Neuronal stem cell (in vitro differentiated cells): ENCODE measurements around the gene MRPL37.
A peak's percentile ranks its signal among the peaks of the same experiment; 100 is the strongest.

Source experiments
- DNase-seq: peaks from one replicate; pipeline ENCODE4 v3.0.0-alpha.2; 2013; ENCODE audit warnings: low spot score
- H2AFZ ChIP-seq: one replicate; pipeline ENCODE4 v1.6.1; 2013; ENCODE audit warnings: mild to moderate bottlenecking, low read length, inconsistent platforms
- H2AK5ac ChIP-seq: 2 replicates; pipeline ENCODE4 v1.6.1; 2013; ENCODE audit warnings: low read depth, mild to moderate bottlenecking, inconsistent platforms, low read length, moderate library complexity, mixed read lengths
- H2BK120ac ChIP-seq: 2 replicates; pipeline ENCODE4 v1.6.1; 2013; ENCODE audit warnings: low read depth, mild to moderate bottlenecking, inconsistent platforms, low read length, moderate library complexity, mixed read lengths
- H2BK12ac ChIP-seq: one replicate; pipeline ENCODE4 v1.6.1; 2013; ENCODE audit warnings: low read length, inconsistent platforms
- H2BK15ac ChIP-seq: 2 replicates; pipeline ENCODE4 v1.6.1; 2013; ENCODE audit warnings: mild to moderate bottlenecking, low read length, inconsistent platforms, mixed read lengths
- H2BK5ac ChIP-seq: one replicate; pipeline ENCODE4 v1.6.1; 2013; ENCODE audit warnings: inconsistent platforms, mild to moderate bottlenecking, low read length, moderate library complexity
- H3K14ac ChIP-seq: one replicate; pipeline ENCODE4 v1.6.1; 2013; ENCODE audit warnings: low read length, inconsistent platforms
- H3K18ac ChIP-seq: 2 replicates; pipeline ENCODE4 v1.6.1; 2013; ENCODE audit warnings: low read length, inconsistent platforms
- H3K23ac ChIP-seq: 2 replicates; pipeline ENCODE4 v1.6.1; 2013; ENCODE audit warnings: low read depth, mild to moderate bottlenecking, mixed read lengths, low read length, inconsistent platforms; ENCODE audit not compliant: poor library complexity
- H3K27ac ChIP-seq: replicated peaks from 3 replicates; pipeline ENCODE4 v1.5.1; 2013; ENCODE audit warnings: low read length, inconsistent platforms
- H3K27me3 ChIP-seq, 3 experiments: 2 replicates each; pipeline ENCODE4 v1.6.1; 2013; ENCODE audit warnings: low read length in 3 of 3, mild to moderate bottlenecking in 2 of 3, inconsistent platforms in 1 of 3, low read depth in 1 of 3, mixed read lengths in 1 of 3, moderate library complexity in 1 of 3; ENCODE audit not compliant: control insufficient read depth in 3 of 3, insufficient read depth in 3 of 3
- H3K36me3 ChIP-seq, 2 donors: replicated peaks in 1 of 2; 2 replicates each; pipeline ENCODE4 v1.6.1; 2013; ENCODE audit warnings: low read length in 2 of 2; ENCODE audit not compliant: control insufficient read depth in 2 of 2, insufficient read depth in 2 of 2
- H3K4ac ChIP-seq: 2 replicates; pipeline ENCODE4 v1.6.1; 2013; ENCODE audit warnings: inconsistent platforms, mild to moderate bottlenecking, low read length, moderate library complexity
- H3K4me1 ChIP-seq, 2 donors: 1 replicate in 1 of 2; 2 replicates in 1 of 2; pipeline ENCODE4 v1.6.1; 2013; ENCODE audit warnings: low read length in 2 of 2, low read depth in 1 of 2; ENCODE audit not compliant: control insufficient read depth in 2 of 2, insufficient read depth in 1 of 2
- H3K4me2 ChIP-seq: one replicate; pipeline ENCODE4 v1.6.1; 2013; ENCODE audit warnings: mild to moderate bottlenecking, low read length, inconsistent platforms; ENCODE audit not compliant: insufficient read depth, poor library complexity, severe bottlenecking
- H3K4me3 ChIP-seq, 2 donors: 2 replicates each; pipeline ENCODE4 v1.5.1; 2013; ENCODE audit warnings: low read length in 2 of 2, mild to moderate bottlenecking in 2 of 2, inconsistent platforms in 1 of 2, moderate library complexity in 1 of 2
- H3K79me1 ChIP-seq: one replicate; pipeline ENCODE4 v1.6.1; 2013; ENCODE audit warnings: low read depth, mild to moderate bottlenecking, inconsistent platforms, low read length, moderate library complexity
- H3K9ac ChIP-seq: one replicate; pipeline ENCODE4 v1.6.1; 2013; ENCODE audit warnings: mild to moderate bottlenecking, low read depth, low read length, inconsistent platforms; ENCODE audit not compliant: poor library complexity
- H3K9me3 ChIP-seq, 2 donors: replicated peaks in 1 of 2; 2 replicates each; pipeline versions ENCODE3 to v1.6.1; 2013; ENCODE audit warnings: low read length in 2 of 2, mild to moderate bottlenecking in 2 of 2, inconsistent platforms in 1 of 2, low read depth in 1 of 2, mixed read lengths in 1 of 2, moderate library complexity in 1 of 2; ENCODE audit not compliant: control insufficient read depth in 2 of 2, insufficient read depth in 1 of 2
- H4K8ac ChIP-seq: one replicate; pipeline ENCODE4 v1.6.1; 2013; ENCODE audit warnings: low read depth, mild to moderate bottlenecking, inconsistent platforms, low read length, moderate library complexity
- H4K91ac ChIP-seq: one replicate; pipeline ENCODE4 v1.6.1; 2013; ENCODE audit warnings: low read length, low read depth, mild to moderate bottlenecking, inconsistent platforms; ENCODE audit not compliant: poor library complexity
- WGBS, 2 donors: extraction: QIAGEN DNeasy Blood & Tissue Kit; methylation state at CpG; one replicate each; pipeline ENCODE4 v1.1.7; 2013; ENCODE audit warnings: missing lambda C conversion rate in 2 of 2, mixed read lengths in 1 of 2; ENCODE audit not compliant: insufficient read length in 2 of 2, insufficient replicate concordance in 1 of 2; ENCODE audit errors: extremely low coverage in 2 of 2; 5-methylcytosine and 5-hydroxymethylcytosine counted together

The MRPL37 gene

DNA sequence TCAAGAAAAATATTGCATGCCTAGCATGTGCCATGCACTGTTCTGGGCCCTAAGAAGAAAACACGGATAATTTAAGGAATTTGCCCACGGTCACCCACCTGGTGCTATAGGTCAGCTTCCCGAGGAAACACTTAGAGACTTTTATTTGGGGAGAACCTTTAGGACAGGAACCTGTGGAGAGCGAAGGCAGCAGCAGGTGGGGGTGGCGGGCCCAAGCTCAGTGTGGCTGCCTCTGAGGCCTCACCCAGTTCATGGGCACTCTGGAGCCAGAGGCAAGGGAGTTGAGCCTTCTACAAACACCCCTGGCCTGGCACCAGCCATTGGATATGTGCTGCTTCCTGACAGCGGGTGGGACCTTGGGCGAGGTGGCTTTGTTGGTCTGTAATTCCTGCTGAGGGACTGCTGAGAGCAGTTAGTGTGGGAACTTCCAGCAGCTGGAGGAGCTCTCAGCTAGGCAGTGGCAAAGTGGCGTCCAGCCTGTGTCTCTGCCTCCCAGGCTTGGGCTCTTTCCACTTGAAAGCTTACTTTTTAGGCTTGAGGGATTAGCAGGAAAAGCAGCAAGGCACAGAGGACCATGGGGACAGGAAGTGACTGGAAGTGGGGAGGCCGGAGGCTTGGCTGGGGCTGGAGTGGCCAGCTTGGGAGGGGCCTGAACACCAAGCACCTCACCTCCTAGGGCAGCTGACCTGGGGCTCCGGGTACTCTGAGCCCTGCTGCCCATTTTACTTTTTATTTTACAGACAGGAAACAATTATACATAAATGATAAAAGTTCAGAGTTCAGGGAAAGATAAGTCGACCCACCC is 19.1 kb downstream of the MRPL37 start:
- Histone ChIP-seq H2BK12ac (no peak overlapping the region), H4K8ac (no peak overlapping the region), H4K91ac (no peak overlapping the region), H3K9ac (no peak overlapping the region), H3K18ac (no peak overlapping the region), H2AFZ (no peak overlapping the region), H2BK5ac (no peak overlapping the region), H3K27me3 (no peaks in the 10 kb centered on the region), H2AK5ac (no peak overlapping the region), H3K4ac (no peak overlapping the region), H3K79me1 (no peaks in the 10 kb centered on the region), H3K14ac (no peak overlapping the region), H3K23ac (no peak overlapping the region), H3K27ac (no peak overlapping the region), H3K4me3 (no peak overlapping the region), H2BK120ac (no peak overlapping the region), H3K36me3 (peaks cover 40 to 82% of the 10 kb centered on the region in 2 donors), H3K9me3 (no peaks in the 10 kb centered on the region), H3K4me1 (no peaks in the 10 kb centered on the region), H2BK15ac (no peak overlapping the region), H3K4me2 (no peak overlapping the region)
- DNase-seq: no peak
- WGBS, 2 donors: no CpG with 5 or more reads among the region's 11 CpGs

DNA sequence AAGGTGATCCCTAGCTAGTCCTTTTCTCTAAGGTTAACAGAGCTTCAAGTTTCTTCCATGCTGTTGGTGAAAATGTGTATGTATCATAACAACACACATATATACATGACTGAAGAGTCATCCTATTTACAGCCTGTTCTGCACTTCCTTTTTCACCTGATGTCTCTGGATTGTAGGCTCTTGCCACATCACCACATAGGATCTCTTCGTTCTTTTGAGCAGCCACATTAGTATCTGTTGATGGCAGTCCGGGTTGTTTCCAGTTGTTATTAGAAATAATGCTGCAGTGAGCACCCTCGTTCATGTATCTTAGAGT is 19.7 kb downstream of the MRPL37 start:
- Histone ChIP-seq H3K79me1 (no peaks in the 10 kb centered on the region), H3K4me3 (no peak overlapping the region), H3K27me3 (no peaks in the 10 kb centered on the region), H2BK12ac (no peak overlapping the region), H3K14ac (no peak overlapping the region), H3K18ac (no peak overlapping the region), H2BK5ac (no peak overlapping the region), H3K9ac (no peak overlapping the region), H3K9me3 (no peaks in the 10 kb centered on the region), H3K27ac (no peak overlapping the region), H3K36me3 (peaks cover 36 to 81% of the 10 kb centered on the region in 2 donors), H2AFZ (no peak overlapping the region), H2AK5ac (no peak overlapping the region), H4K8ac (no peak overlapping the region), H3K23ac (no peak overlapping the region), H4K91ac (no peak overlapping the region), H2BK15ac (no peak overlapping the region), H2BK120ac (no peak overlapping the region), H3K4ac (no peak overlapping the region), H3K4me1 (no peaks in the 10 kb centered on the region), H3K4me2 (no peak overlapping the region)
- WGBS, 2 donors: no CpG with 5 or more reads among the region's 3 CpGs
- no peak for DNase-seq

DNA sequence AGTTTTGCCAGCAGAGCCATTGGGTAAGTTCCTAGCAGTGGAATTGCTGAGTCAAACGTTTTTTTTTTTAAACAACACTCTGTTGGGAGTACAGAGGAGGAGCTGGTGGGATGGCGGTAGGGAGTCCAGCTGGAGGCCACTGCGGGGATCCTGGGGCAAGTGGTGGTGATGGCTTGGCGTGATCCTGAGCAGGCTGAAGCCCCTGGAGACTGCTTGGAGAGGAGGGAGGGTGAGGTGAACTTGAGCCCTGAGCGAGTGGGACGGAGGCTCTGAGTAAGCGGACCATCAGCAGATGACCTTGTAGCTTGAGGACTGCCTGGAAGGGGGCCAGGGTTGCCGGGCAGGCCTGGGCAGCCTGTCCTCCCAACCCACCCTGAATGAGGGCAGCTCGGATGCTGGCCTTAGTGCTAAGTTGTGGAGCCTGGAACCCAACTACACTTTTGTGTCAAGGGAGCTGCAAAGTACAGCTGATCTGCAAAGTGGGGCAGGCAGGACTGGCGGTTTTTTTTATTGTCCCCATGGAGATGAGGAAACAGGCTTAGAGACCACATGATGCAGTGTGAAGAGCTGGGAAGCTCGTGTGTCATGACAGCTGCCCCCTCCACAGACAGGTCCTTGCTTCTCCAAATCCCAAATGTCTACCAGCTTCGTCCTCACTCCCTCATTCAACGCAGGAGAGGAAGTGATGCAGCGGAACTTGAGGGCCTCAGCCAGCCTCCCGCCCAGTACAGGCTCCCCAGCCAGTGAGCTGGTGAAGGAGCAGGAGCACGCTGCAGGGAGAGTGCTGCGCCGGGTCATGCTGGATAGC is 20.2 kb downstream of the MRPL37 start:
- Histone ChIP-seq H3K4me3 (no peak overlapping the region), H3K4me2 (no peak overlapping the region)

GRCh38 chr1:54221113-54221834 is 21.3 kb downstream of the MRPL37 start:
- H2AK5ac ChIP-seq: no peak overlapping the region
- peaks cover 24 to 81% of the 10 kb centered on the region in 2 donors for H3K36me3 ChIP-seq
- peak overlapping the region in 1 of 2 donors; percentile 7 for H3K4me3 ChIP-seq
- no peak overlapping the region for H3K4ac ChIP-seq
- H3K18ac ChIP-seq: no peak overlapping the region
- peaks cover 5% of the 10 kb centered on the region in 2 donors for H3K4me1 ChIP-seq
- H3K4me2 ChIP-seq: no peak overlapping the region
- no peaks in the 10 kb centered on the region for H3K79me1 ChIP-seq
- DNase-seq: no peak
- no peaks in the 10 kb centered on the region for H3K9me3 ChIP-seq
- H3K23ac ChIP-seq: peak overlapping the region; percentile 92
- H2AFZ ChIP-seq: no peak overlapping the region
- no CpG with 5 or more reads among the region's 12 CpGs for WGBS, 2 donors
- H3K14ac ChIP-seq: no peak overlapping the region
- no peak overlapping the region for H4K8ac ChIP-seq
- no peak overlapping the region for H4K91ac ChIP-seq
- H2BK120ac ChIP-seq: no peak overlapping the region
- no peaks in the 10 kb centered on the region for H3K27me3 ChIP-seq
- no peak overlapping the region for H3K27ac ChIP-seq
- no peak overlapping the region for H2BK5ac ChIP-seq
- no peak overlapping the region for H2BK12ac ChIP-seq
- no peak overlapping the region for H3K9ac ChIP-seq
- H2BK15ac ChIP-seq: no peak overlapping the region

More for the DNA sequence above, 20.2 kb downstream of the MRPL37 start:
- peaks cover 32 to 81% of the 10 kb centered on the region in 2 donors for H3K36me3 ChIP-seq
- H3K4ac ChIP-seq: no peak overlapping the region
- DNase-seq: no peak
- H3K79me1 ChIP-seq: no peaks in the 10 kb centered on the region
- no peaks in the 10 kb centered on the region for H3K4me1 ChIP-seq
- H3K9ac ChIP-seq: no peak overlapping the region
- H4K8ac ChIP-seq: no peak overlapping the region
- no peak overlapping the region for H2BK5ac ChIP-seq
- no peak overlapping the region for H2BK15ac ChIP-seq
- H2AK5ac ChIP-seq: no peak overlapping the region
- H3K18ac ChIP-seq: no peak overlapping the region
- H3K9me3 ChIP-seq: no peaks in the 10 kb centered on the region
- H4K91ac ChIP-seq: no peak overlapping the region
- H2BK12ac ChIP-seq: no peak overlapping the region
- H2AFZ ChIP-seq: no peak overlapping the region
- peak overlapping the region; percentile 7 for H3K23ac ChIP-seq
- no peaks in the 10 kb centered on the region for H3K27me3 ChIP-seq
- no peak overlapping the region for H3K27ac ChIP-seq
- H2BK120ac ChIP-seq: no peak overlapping the region
- H3K14ac ChIP-seq: no peak overlapping the region
- no CpG with 5 or more reads among the region's 18 CpGs for WGBS, 2 donors
